GM19035 (cell line): ENCODE measurements around the gene ASB4.

Experiments used
- ATAC-seq: cut with Tn5 transposase; IDR thresholded peaks from one replicate; pipeline ENCODE4 v1.9.1; 2021; ENCODE audit not compliant: unreplicated experiment

The ASB4 gene

DNA sequence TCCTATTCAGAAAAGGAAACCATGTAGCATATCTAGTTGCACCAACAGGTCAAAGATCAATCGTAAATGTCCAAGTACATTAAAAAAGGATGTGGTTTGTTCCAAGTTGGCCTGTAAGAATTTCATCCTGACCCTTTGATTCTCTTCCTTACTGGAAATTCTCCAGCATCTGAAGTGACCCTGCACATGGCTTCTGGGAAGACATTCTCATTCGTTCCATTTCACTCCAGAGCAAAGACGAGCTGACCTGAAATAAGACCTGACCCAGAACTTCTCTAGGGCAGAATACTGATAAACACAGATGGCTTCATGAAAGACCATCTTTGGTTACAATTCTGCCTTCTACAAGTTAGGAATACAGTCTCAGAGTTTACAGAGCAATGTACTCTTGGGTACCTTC lies 39.8 kb downstream of the ASB4 start:
- ATAC-seq: no peak

DNA sequence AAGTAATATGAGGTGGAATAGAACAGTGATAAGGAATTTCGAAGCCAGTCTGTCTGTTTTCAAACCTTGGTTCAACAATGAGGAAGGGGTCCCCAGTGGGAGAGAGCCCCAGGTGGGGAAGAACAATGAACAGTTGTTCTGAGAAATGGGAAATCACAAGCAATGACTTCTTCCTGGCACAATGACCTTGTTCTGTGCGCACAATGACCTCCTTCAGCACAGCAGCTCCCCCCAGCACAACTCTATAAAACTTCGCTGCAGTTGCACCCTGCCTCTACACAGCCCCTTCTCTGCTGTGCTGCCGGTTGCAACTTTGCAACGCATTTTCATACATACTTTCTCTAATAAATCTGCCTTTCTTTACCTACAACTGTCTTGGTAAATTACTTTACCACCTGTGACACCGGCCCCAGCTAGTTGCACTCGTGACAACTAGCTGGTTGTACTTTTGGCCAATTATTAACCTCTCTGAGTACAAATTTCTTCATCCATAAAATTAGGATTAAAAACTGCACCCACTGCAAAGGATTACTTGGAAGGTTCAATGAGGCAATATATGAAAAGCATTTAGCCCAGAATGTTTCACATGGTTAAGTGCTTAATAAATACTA lies 40.5 kb downstream of the ASB4 start:
- ATAC-seq: no peak

DNA sequence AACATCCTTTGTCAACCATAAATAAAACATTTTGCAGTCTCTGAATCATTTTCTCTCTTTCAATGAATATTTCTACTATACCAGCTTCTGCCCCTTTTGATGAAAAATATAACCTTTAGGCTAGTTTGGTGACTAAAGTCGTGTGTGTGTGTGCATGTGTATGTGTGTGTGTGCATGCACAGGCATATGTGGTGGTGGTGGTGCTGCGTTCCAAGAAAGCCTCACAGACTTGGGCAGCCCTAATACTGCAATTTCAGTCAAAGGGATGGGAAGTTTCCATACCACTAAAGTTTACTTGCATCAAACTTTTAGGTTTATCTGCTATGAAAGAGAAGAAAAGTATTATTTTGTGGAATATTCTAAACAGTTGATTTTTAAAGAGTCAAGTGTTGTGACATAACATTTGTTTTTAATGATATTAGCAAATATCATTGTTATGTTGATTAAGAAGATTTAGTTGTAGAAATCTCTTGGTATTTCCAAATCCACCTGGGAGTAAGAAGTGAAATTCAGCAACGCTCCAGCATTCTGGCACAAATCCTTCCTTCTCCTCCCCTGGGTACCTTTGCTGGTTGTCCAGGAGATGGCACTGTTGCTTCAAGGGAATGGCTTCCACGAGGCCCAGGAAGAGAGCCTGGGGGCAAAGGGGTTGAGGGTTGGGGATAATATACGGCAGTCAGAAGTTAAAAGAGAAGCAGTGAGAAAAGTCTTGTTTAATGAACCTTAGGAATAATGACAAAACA lies 41.5 kb downstream of the ASB4 start:
- no peak for ATAC-seq

DNA sequence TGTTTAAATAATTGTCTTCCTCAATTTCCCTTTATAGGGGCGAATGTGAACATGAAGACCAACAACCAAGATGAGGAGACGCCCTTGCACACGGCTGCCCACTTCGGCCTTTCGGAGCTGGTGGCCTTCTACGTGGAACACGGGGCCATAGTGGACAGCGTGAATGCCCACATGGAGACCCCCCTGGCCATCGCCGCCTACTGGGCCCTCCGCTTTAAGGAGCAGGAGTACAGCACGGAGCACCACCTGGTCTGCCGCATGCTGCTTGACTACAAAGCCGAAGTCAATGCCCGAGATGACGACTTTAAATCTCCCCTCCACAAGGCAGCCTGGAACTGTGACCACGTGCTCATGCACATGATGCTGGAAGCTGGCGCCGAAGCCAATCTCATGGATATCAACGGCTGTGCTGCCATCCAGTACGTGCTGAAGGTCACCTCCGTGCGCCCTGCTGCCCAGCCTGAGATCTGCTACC lies 42.1 kb downstream of the ASB4 start:
- ATAC-seq: no peak

DNA sequence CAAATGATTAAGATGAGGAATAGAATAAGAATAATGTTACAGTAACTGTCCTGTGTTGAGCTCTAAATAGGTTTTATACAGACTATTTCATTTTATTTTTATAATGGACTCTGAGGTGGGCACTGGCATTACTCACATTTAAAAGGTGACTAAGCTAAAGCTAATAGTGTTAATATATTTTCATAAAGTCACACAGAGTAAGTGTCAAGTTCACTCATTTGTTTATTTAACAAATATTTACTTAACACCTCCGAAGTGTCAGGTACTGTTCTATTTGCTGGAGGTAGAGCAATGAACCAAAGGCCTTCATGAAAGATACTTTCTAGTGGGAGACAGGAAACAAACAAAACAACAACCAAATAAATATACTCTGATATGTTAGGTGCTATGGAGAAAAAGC lies 44.0 kb downstream of the ASB4 start:
- no peak for ATAC-seq

DNA sequence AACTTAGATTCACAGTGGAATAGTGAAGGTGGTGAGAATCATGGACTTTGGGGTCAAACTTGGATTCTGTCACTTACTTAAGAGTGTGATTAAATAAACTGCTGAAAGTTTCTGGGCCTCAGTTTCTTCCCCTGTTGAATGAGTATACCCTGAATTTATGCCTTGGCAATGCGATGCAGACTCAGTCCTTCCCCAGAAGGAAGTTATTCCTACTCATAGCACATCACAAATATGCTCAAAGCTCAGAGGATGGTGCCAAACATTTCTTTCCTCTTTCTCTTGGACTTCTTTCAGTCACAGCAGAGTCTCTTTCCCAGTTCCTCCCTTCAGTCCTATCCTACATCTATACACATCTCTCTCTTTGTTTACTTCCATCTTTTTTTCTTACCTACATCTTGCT lies 45.1 kb downstream of the ASB4 start:
- no peak for ATAC-seq

DNA sequence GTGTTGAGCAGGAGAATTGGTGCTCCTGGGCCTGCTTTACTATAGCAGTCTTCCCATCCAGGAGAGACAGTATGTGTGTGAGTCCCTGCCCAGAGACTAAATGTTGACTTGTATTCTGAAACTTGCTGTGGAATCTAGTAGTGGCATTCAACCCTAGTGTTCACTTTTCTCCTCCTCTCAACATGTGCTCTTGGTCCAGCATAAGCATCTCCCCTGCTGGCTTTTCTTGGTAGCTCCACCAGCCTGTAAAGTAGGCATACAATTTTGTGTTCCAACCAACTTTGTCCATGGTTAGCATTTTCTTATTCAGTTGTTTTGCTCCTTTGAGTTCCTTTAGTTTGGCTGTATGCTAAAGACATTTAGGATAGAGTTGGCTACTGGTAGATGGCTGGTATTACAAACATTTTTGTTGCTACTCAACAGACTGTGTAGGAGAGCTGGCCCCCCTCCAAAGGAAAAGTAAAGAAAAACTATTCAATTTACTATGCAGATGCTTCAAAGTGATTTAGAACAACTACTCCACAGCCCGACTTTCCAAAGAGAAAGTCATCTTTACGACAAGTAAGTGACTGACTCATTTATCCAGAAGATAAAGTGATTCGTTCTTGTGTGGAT lies 46.0 kb downstream of the ASB4 start:
- ATAC-seq: no peak

DNA sequence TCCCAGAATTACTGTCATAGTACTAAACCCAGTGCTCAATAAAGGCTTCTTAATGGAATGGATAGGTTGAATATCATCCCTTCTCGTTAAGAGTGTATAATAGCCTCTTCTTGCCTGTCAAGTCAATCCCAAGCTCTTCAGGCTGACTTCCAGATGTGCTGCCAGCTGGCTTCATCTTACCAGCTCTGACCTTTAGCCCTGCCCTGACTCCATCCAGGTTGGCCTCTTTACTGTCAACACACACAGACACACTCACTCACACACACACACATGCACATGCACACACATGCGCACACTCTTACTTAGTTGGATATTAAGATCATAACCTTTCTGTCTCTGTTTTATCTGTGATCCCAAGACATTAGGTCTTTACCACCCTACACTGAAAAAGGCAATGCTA lies 49.1 kb downstream of the ASB4 start:
- ATAC-seq: no peak

DNA sequence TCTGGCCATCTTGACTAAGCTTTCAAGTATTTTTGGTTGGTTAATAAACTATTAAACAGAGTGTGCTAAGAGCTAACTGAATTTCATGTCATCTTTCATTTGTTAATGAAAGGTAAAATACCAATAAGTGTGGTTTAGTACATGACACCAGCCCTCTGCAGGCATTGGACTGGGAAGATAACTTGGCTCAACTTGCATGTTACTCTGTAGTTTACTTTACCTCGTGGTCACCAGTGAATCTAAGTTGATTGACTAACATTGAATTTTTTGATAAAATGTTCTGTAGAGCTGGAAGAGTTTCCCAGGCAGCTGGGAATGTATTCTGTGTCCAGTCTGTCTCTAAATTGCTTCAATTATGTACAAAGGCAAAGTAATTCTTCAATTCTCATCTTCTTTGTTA lies 49.9 kb downstream of the ASB4 start:
- ATAC-seq: no peak

DNA sequence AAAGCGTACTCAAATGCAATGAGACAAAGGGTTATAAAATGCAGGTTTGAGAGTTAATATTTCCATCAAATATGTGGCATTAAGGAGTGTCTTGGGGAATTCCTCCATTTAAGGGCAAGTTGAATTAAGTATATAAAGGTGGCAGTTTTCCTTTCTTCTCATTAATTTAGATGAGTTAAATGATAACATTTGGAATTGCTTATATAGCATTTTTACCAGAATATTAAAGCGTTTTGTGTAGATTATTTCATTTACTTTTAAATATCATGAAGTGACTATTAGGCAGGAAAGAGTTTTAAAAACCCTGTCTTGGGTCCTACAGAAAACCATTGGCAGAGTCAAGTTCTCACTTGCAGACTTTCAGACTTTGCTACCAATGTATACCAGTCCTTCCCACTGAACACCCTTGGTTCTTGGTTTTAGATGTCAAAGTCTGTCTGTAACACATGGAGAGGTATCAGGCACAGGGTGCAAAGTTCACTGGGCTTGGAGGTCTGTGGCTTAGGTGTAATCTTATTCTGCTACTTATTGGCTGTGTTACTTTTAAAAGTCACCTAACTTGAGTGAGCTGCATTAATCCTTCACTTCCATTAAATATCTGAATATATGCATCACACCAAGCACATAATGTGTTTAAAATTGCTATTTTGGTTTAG lies 51.0 kb downstream of the ASB4 start:
- ATAC-seq: no peak

DNA sequence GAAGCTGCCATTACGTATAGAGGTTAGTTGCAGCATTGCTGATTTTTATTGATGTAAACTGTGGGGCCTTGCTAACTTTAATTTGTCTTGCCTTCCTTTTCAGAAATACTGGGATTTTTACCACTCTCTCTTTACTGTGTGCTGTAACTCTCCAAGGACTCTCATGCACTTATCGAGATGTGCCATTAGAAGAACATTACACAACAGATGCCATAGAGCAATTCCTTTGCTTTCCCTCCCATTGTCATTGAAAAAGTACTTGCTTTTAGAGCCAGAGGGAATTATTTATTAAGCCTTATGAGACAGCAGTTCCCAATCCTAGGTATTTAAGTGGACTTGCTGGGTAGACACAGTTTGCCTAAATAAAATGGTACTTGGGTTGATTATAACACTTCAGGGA lies 51.7 kb downstream of the ASB4 start:
- no peak for ATAC-seq

DNA sequence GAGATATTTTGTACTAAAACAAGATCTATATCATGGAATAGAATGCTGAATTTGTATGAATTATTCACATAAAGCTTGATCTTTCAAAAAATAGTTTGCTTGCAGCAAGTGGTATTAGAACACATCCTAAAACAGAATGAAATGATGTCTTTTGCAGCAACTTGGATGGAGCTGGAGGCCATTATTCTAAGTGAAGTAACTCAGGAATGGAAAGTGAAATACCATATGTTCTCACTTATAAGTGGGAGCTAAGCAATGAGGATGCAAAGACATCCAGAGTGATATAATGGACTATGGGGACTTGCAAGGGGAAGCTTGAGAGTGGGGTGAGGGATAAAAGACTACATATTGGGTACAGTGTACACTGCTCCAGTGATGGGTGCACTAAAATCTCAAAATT lies 53.7 kb downstream of the ASB4 start:
- no peak for ATAC-seq

DNA sequence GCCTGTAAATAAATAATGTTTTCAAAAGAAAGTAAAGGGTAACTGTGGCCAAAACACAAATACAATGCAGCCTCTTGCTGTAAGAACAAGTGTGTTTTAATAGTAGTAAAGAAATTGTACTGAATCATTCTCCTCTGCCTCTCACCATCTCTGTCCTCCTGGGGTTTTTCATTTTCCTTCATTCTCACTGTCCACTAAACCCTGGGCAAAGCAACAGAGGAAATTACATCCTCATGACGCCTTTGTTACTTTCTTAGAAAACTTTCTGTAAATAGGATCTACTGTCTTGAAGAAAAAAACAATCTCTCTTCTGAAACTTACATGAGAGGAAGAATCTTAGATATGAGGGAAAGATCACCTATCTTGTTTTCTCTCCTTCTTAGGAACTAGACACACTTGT lies 54.6 kb downstream of the ASB4 start:
- no peak for ATAC-seq

DNA sequence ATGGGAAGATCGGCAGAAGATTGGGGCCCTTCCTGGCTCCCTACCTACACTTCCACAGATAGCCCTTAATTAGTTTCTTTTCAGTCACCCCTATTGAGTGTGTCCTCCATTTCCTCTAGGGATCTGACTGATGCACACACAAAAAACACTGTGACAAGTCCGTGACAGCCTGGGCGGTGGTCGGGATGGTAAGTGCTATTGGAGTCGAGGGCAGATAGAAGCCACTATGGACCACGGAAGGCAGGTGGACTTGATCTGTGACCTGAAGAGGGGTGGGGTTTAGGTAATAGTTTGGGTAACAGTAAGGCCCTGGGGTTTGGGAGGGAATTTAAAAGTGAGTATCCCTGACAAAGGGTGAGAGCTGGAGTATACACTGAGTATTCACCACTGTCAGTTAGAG lies 57.6 kb downstream of the ASB4 start:
- ATAC-seq: no peak

DNA sequence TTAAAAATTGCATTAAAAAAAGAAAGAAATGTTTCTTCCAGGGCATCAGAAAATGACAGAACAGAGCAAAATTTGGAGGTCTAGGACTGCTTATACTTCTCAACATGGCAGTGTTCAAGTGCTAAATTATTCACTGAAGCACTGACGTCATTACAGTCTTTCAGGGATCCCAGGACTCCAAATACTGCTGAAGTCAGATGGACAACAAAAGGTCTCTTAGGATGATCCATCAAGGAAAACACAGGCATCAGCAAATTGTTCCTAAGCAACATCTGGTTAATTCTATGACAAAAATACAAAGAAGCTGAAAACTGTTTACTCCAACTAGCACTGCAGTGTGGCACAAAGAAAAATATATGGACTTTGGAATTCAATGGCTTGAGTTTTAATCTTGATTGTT lies 58.4 kb downstream of the ASB4 start:
- no peak for ATAC-seq

DNA sequence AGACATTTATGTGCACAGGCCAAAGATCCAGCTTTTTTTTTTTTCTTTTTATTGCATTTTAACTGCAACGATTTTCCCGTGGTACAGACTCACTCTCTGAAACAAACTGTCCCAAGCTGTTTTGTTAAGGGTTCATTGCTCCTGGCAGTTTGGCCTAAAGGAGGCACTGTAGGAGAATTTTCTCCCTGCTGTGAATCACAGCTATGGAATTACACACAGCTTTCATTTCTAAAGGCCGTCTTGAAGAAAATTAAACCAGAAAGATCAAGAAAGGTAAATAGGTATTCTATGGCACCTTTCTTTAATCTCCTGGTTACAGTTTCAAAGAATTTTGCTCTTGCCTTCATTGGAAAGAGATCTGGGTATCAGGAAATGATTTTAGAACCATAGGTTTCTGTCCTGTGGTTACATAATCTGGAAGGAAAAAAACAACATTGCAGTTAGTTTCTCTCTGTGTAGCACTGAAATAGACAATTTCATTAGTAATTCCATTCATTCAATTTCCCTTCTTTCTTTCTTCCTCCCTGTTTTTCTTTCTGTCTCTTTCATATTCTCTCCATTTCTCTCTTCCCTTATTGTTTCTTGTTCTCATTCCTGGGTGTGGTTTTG lies 59.4 kb downstream of the ASB4 start:
- no peak for ATAC-seq

DNA sequence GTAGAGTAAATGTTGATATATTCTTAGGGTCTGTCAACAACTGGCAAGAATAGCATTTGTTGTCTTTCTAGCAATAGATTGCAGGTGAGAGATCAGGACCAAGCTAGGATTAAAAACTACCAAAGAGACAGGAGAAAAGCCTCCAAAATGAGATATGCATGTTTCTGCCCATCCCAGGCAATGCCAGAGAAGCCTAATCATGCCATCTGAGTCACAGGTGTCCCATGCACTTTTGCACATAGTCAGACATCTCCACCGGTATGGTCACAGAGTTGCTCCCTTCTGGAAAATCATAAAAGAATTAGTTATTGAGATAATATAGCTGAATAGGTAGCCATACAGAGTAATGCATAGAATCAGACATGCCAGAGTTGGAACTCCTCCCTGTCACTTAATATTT lies 59.9 kb downstream of the ASB4 start:
- ATAC-seq: no peak

DNA sequence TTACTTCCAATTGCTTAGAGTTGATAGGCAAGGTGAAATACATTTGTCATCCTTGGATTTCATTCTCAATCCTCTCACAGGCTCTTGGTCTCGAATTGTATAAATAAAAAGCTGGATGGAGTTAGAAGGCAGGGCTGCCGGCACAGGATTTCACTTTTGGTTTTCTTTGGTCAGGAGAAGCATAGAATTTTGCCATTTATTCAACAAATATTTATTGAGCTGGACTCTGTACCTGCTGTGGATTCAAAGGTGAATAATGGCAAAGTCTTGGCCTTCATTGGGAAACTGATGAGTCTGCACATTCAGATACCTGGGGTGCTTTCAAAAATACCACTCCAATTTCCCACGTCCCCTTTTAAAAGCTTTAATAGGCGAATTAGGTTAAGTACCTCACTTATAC lies 60.9 kb downstream of the ASB4 start:
- ATAC-seq: no peak

DNA sequence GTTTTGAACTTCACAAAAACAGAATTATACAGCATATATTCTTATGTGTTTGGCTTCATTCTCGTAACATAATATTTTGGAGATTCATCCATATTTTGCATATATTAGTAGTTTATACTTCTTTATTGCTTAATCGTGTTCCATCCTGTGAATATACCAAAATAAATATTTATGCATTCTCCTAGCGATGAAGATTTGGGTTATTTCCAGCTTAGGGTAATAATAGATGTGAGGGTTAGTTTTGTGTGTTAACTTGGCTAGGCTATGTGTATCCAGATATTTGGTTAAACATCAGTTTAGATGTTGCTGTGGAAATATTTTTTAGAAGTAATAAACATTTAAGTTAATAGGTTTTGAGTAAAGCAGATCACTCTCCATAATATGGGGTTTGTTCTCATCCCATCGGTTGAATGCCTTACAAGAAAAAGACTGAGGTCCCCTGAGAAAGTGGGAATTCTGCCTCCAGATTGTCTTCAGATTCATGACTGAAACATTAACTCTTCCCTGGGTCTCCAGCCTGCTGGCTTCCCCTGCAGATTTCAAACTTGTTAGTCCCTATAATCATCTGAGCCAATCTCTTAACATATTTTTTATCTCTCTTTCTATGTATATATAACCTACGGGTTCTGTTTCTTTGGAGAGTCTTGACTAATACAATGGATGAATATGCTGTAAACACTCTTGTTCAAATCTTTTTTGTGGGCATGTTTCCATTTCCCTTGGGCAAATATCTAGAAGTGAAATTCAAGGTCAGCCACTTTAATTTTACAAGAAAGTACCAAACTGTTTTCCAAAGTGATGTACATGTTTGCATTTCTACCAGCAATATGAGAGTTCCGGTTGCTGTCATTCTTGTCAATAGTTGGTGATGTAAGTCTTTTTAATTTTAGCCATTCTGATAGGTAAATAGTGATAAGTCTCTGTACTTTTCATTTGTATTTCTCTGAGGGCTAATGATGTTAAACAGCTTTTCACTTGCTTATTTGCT lies 61.9 kb downstream of the ASB4 start:
- ATAC-seq: no peak

DNA sequence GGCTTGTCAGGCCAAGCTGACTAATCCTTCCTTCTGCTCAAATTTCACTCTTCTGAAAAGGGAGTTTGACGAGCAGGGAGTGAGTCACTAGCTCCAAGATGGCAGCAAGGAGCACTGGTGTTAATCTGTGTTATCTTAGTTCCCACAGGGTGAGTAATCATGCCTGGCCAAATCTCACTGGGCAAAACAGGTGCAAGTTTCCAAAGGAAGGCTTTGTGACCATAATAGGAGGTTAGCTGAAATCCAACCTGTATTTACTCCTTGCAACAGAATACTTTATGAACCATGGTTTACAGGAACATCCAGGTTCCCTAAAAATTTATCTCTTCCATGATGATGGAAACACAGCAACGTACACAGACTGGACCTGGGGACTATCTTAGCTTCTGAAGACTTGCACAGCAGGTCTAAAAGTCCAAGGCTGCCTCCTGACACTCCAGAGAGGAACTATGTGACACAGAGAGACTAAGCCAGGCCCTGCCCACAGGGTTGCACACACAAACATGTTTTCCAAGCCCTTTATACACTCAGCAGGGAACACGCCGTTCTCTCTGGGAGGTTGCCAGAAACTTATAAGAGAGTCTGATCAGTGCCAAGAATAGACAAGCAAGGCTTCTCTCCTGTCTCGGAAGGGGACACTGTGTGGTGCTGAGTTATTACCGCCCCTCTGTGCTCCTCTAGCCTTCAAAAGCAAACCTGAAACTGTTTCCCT lies 64.2 kb downstream of the ASB4 start:
- no peak for ATAC-seq
